Parathyroid adenoma (tissue), 2 donors: ENCODE results near the gene ACYP2.
"Not testable (repeated sequence)": the region's sequence is repeated elsewhere in the genome, so short reads cannot be mapped to it uniquely, and the experiment has no call there.

Experiments used
- H2AFZ ChIP-seq: fragments of 300-600 bp; sonication (generic); one replicate; pipeline ENCODE4 v1.7.0; 2017; ENCODE audit warnings: antibody characterized with exemption, mild to moderate bottlenecking
- H3K27ac ChIP-seq: fragments of 300-600 bp; sonication (generic); one replicate; pipeline ENCODE4 v1.7.0; 2017
- H3K27me3 ChIP-seq: fragments of 300-600 bp; sonication (generic); one replicate; pipeline ENCODE4 v1.7.0; 2017; ENCODE audit warnings: low read length; ENCODE audit not compliant: control insufficient read depth, insufficient read depth
- H3K36me3 ChIP-seq: fragments of 300-600 bp; sonication (generic); one replicate; pipeline ENCODE4 v1.7.0; 2017; ENCODE audit warnings: low read length; ENCODE audit not compliant: control insufficient read depth, insufficient read depth
- H3K4me1 ChIP-seq: fragments of 300-600 bp; sonication (generic); one replicate; pipeline ENCODE4 v1.7.0; 2017; ENCODE audit warnings: control low read depth
- H3K4me2 ChIP-seq: fragments of 300-600 bp; sonication (generic); one replicate; pipeline ENCODE4 v1.7.0; 2017; ENCODE audit warnings: low read length
- H3K4me3 ChIP-seq: fragments of 300-600 bp; sonication (generic); one replicate; pipeline ENCODE4 v1.7.0; 2017; ENCODE audit warnings: low read depth, low read length
- H3K79me2 ChIP-seq: fragments of 300-600 bp; sonication (generic); one replicate; pipeline ENCODE4 v1.7.0; 2017; ENCODE audit warnings: control low read depth
- H3K9ac ChIP-seq: fragments of 300-600 bp; sonication (generic); one replicate; pipeline ENCODE4 v1.7.0; 2017; ENCODE audit warnings: mild to moderate bottlenecking
- H3K9me3 ChIP-seq: fragments of 300-600 bp; sonication (generic); one replicate; pipeline ENCODE4 v1.7.0; 2017; ENCODE audit warnings: low read length; ENCODE audit not compliant: control insufficient read depth
- TF ChIP-seq, protein P1 (sequence below): fragments of 300-600 bp; sonication (generic); IDR thresholded peaks from one replicate; pipeline ENCODE4 v1.7.0; 2017; ENCODE audit warnings: antibody characterized with exemption, mild to moderate bottlenecking
- donor health status: primary hyperparathyroidism.

ACYP2 gene

DNA sequence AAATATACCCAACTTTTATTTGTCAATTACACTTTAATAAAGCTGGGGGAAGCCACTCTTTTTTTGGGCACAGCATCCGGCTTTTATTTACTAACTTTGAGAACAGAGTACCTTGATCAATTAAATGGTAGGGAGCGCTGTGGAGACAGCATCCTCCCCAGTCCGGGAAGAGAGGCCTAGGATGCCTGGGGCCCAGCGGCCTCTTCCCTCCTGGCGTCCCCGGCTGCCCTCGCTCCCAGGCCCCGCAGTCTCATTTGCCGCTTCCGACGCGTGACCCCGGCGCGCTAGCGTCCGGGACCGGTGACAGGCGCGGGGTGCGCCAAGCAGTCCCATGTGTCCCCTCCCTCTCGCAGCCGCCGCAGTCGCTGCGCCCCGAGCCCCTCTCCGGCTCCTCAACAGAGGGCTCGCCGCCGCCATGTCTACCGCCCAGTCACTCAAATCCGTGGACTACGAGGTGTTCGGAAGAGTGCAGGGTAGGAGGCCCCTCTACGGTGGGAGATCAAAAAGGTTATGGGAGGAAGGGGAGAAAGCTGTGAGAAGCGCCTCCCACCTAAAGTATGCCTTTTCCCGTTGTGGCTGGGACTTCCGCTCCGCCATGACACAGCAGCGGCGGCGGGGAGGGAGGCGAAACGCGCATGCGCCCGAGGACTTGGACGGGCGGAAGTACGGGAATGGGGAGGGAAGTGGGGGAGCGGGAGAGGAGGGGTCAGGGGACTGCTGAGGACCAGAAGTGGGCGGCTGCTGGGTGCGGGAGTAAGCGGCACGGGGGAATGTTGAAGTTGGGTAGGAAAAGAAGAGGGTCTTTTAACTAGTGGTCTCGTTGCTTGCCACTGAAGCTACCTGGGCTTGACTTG, at the start of gene ACYP2:
Gene ACYP2, plus strand, starts transcription at position 332 of the 854 bp plus-strand sequence.
- no peaks in the 10 kb centered on the region for H3K36me3 ChIP-seq
- no peaks in the 10 kb centered on the region for H3K79me2 ChIP-seq
- no peaks in the 10 kb centered on the region for H3K9me3 ChIP-seq
- H3K4me1 ChIP-seq, result peaks cover 3% of the 10 kb centered on the region
- H3K4me2 ChIP-seq, result peak within 1 kb of the TSS; percentile 84
- H3K4me3 ChIP-seq, result peak within 1 kb of the TSS; percentile 97
- TF ChIP-seq, protein P1, sequence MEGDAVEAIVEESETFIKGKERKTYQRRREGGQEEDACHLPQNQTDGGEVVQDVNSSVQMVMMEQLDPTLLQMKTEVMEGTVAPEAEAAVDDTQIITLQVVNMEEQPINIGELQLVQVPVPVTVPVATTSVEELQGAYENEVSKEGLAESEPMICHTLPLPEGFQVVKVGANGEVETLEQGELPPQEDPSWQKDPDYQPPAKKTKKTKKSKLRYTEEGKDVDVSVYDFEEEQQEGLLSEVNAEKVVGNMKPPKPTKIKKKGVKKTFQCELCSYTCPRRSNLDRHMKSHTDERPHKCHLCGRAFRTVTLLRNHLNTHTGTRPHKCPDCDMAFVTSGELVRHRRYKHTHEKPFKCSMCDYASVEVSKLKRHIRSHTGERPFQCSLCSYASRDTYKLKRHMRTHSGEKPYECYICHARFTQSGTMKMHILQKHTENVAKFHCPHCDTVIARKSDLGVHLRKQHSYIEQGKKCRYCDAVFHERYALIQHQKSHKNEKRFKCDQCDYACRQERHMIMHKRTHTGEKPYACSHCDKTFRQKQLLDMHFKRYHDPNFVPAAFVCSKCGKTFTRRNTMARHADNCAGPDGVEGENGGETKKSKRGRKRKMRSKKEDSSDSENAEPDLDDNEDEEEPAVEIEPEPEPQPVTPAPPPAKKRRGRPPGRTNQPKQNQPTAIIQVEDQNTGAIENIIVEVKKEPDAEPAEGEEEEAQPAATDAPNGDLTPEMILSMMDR, result peak; percentile 14
- H3K27ac ChIP-seq, result peak within 1 kb of the TSS; percentile 99
- peak within 1 kb of the TSS; percentile 99 for H2AFZ ChIP-seq
- H3K9ac ChIP-seq, result peak within 1 kb of the TSS; percentile 95
- no peaks in the 10 kb centered on the region for H3K27me3 ChIP-seq

DNA sequence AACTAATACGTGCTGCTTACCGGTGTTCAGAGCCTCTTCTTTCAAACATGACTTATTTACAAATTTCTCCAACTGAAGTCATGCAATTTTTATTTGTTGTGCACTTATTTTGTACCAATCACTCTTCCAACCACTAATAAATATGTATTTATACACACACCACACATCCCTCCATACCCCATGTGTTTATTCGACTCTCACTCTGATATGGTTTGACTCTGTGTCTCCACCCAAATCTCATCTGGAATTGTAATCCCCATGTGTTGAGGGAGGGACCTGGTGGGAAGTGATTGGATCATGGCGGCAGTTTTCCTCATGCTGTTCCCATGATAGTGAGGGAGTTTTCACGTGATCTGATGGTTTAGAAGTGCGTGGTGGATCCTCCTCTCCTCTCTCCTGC, 49.5 kb upstream of the ACYP2 start:
- Histone ChIP-seq H3K27me3 (no peaks in the 10 kb centered on the region), H3K9me3 (no peaks in the 10 kb centered on the region), H2AFZ (no peak overlapping the region), H3K4me1 (peaks cover 9% of the 10 kb centered on the region), H3K36me3 (no peaks in the 10 kb centered on the region), H3K27ac (no peak overlapping the region), H3K79me2 (no peaks in the 10 kb centered on the region), H3K4me3 (no peak overlapping the region), H3K4me2 (no peak overlapping the region), H3K9ac (no peak overlapping the region)
- TF ChIP-seq, protein P1, result no peak

DNA sequence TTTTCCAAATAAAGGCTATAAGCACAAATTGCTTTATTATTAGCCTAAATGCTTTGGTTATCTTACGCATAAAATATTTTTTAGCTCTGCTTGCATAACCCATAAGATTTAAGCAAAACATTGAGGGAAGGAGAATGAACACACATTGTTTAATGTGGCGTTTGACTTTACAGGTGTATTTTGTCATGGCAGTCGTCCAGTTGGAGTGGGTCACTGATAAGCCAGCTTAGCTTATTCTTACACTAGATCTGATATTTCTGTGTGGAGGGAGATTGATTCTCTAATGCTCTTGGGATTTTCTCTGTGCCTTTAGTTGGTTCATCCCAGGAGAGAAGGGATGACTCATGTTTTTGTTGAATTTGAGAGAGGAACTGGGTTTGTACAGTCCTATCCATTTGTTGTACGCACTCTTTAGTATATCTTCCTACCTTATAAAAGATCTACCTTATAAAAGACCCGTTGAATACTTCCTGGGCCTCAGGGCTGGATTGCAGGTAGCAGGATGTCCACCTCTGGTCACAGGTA, 47.5 kb upstream of the ACYP2 start:
- Histone ChIP-seq H2AFZ (no peak overlapping the region), H3K36me3 (no peaks in the 10 kb centered on the region), H3K27ac (no peak overlapping the region), H3K27me3 (no peaks in the 10 kb centered on the region), H3K9ac (no peak overlapping the region), H3K9me3 (no peaks in the 10 kb centered on the region), H3K79me2 (no peaks in the 10 kb centered on the region), H3K4me1 (peaks cover 9% of the 10 kb centered on the region), H3K4me2 (no peak overlapping the region), H3K4me3 (no peak overlapping the region)
- TF ChIP-seq, protein P1, result no peak

DNA sequence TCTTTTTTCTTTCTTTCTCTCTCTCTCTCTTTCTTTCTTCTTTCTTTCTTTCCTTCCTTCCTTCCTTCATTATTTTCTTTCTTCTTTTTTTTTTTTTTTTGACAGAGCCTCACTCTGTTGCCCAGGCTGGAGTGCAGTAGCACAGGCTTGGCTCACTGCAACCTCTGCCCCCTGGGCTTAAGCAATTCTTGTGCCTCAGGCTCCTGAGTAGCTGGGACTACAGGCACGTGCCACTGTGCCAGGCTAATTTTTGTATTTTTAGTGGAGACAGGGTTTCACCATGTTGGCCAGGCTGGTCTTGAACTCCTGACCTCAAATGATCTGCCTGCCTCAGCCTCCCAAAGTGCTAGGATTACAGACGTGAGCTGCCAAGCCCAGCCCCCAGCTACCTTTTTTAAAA, 42.9 kb upstream of the ACYP2 start:
- not testable (repeated sequence) for H3K36me3 ChIP-seq, H2AFZ ChIP-seq, H3K79me2 ChIP-seq, H3K27me3 ChIP-seq, H3K4me3 ChIP-seq, H3K9ac ChIP-seq, H3K4me2 ChIP-seq, H3K9me3 ChIP-seq, H3K4me1 ChIP-seq, H3K27ac ChIP-seq

DNA sequence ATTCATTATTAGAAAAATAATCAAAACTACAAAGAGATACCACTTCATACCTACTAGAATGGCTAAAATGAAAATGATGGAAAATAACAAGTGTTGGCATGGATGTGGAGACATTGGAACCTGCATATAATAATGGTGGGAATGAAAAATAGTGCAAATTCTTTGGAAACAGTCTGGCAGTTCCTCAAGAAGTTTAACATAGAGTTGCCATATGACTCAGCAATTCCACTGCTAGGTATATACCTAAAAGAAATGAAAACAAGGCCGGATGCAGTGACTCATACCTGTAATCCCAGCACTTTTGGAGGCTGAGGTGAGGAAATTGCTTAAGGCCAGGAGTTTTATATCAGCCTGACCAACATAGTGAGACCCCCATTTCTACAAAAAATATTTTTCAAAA, 41.6 kb upstream of the ACYP2 start:
- TF ChIP-seq, protein P1, result no peak
- Histone ChIP-seq H3K4me1 (peaks cover 3% of the 10 kb centered on the region), H3K79me2 (no peaks in the 10 kb centered on the region)

More for the DNA sequence above, 41.6 kb upstream of the ACYP2 start:
- H3K9me3 ChIP-seq, result no peaks in the 10 kb centered on the region
- H3K4me2 ChIP-seq, result no peak overlapping the region
- no peak overlapping the region for H3K9ac ChIP-seq
- H3K36me3 ChIP-seq, result no peaks in the 10 kb centered on the region
- no peaks in the 10 kb centered on the region for H3K27me3 ChIP-seq
- H2AFZ ChIP-seq, result no peak overlapping the region
- H3K4me3 ChIP-seq, result no peak overlapping the region
- H3K27ac ChIP-seq, result no peak overlapping the region
